Tibial artery (tissue), 4 donors: ENCODE results near the gene ERCC6.
A peak's percentile ranks its signal among the peaks of the same experiment; 100 is the strongest.

Source experiments
- DNase-seq, 2 donors: peaks; one replicate each; pipeline ENCODE4 v3.0.0-alpha.2; 2019
- H3K27ac ChIP-seq, 2 donors: fragments of 200-600 bp; sonication (generic) in 1 of 2; 1 replicate in 1 of 2; 2 replicates in 1 of 2; pipeline ENCODE4 v1.5.1; 2018 to 2019; ENCODE audit warnings: mild to moderate bottlenecking in 1 of 2
- H3K27me3 ChIP-seq, 2 donors: fragments of 200-600 bp; sonication (generic) in 1 of 2; one replicate each; pipeline versions ENCODE4 v1.5.1 to v1.6.0; 2016 to 2019
- H3K36me3 ChIP-seq, 3 donors: fragments of 200-600 bp; sonication (generic) in 2 of 3; one replicate each; pipeline ENCODE4 v1.5.1; 2016 to 2019; ENCODE audit warnings: mild to moderate bottlenecking in 2 of 3
- H3K4me1 ChIP-seq, 4 donors: fragments of 200-600 bp; sonication (generic) in 2 of 4; 1 replicate in 3 of 4; 2 replicates in 1 of 4; pipeline ENCODE4 v1.5.1; 2016 to 2019
- H3K4me3 ChIP-seq, 2 donors: fragments of 200-600 bp; sonication (generic) in 1 of 2; 1 replicate in 1 of 2; 2 replicates in 1 of 2; pipeline ENCODE4 v1.5.1; 2018 to 2019; ENCODE audit warnings: mild to moderate bottlenecking in 2 of 2
- H3K9me3 ChIP-seq, 3 donors: fragments of 200-600 bp; sonication (generic) in 1 of 3; one replicate each; pipeline ENCODE4 v1.5.1; 2016 to 2019
- CTCF ChIP-seq, 2 experiments: fragments of 200-600 bp in 1 of 2; fragments of 450-650 bp in 1 of 2; IDR thresholded peaks; one replicate each; pipeline ENCODE4 v1.5.1; 2017 to 2019; ENCODE audit warnings: antibody characterized with exemption in 2 of 2, mild to moderate bottlenecking in 1 of 2, moderate library complexity in 1 of 2
- intact Hi-C: fragments of 100-400 bp; cut with DNase I; formaldehyde crosslinking; loops from one replicate; pipeline ENCODE4 v1.15.0; 2023; ENCODE audit warnings: low total_unique reads

ERCC6 gene

GRCh38 chr10:49549640-49550346 lies 10.9 kb upstream of the ERCC6 start:
- no peak for DNase-seq
- Histone ChIP-seq H3K4me1 (peaks cover 0 to 18% (median 0%) of the 10 kb centered on the region in 4 donors), H3K36me3 (no peaks in the 10 kb centered on the region), H3K4me3 (no peak overlapping the region), H3K27me3 (no peaks in the 10 kb centered on the region), H3K9me3 (no peaks in the 10 kb centered on the region), H3K27ac (no peak overlapping the region)
- TF ChIP-seq CTCF (IDR thresholded peaks at IDR 0.05): no peak
- intact Hi-C loops: no loop called here

GRCh38 chr10:49543604-49544003 lies 4.7 kb upstream of the ERCC6 start:
- Histone ChIP-seq H3K27me3 (no peaks in the 10 kb centered on the region), H3K4me1 (peaks cover 0 to 8% (median 2%) of the 10 kb centered on the region in 4 donors), H3K27ac (no peak overlapping the region), H3K9me3 (no peaks in the 10 kb centered on the region), H3K36me3 (no peaks in the 10 kb centered on the region), H3K4me3 (no peak overlapping the region)
- intact Hi-C loops: no loop called here
- no peak for DNase-seq
- TF ChIP-seq CTCF (IDR thresholded peaks at IDR 0.05): no peak

GRCh38 chr10:49542353-49542752 lies 3.4 kb upstream of the ERCC6 start:
- Histone ChIP-seq H3K27me3 (no peaks in the 10 kb centered on the region), H3K9me3 (no peaks in the 10 kb centered on the region), H3K36me3 (no peaks in the 10 kb centered on the region), H3K4me3 (no peak overlapping the region), H3K4me1 (peaks cover 0 to 17% (median 12%) of the 10 kb centered on the region in 4 donors), H3K27ac (no peak overlapping the region)
- TF ChIP-seq CTCF (IDR thresholded peaks at IDR 0.05): no peak
- DNase-seq: no peak
- intact Hi-C loops: no loop called here

GRCh38 chr10:49541762-49542161 lies 2.8 kb upstream of the ERCC6 start:
- H3K4me3 ChIP-seq: no peak overlapping the region
- no peak overlapping the region for H3K27ac ChIP-seq
- DNase-seq: no peak
- H3K9me3 ChIP-seq: no peaks in the 10 kb centered on the region
- TF ChIP-seq CTCF (IDR thresholded peaks at IDR 0.05): no peak
- peaks cover 0 to 20% (median 12%) of the 10 kb centered on the region in 4 donors for H3K4me1 ChIP-seq
- no peaks in the 10 kb centered on the region for H3K36me3 ChIP-seq
- intact Hi-C loops: no loop called here
- H3K27me3 ChIP-seq: no peaks in the 10 kb centered on the region

GRCh38 chr10:49540056-49540797 lies 1.3 kb upstream of the ERCC6 start:
- Histone ChIP-seq H3K9me3 (no peaks in the 10 kb centered on the region), H3K4me1 (peaks cover 0 to 35% (median 15%) of the 10 kb centered on the region in 4 donors), H3K4me3 (peak overlapping the region; percentile 82 to 89), H3K36me3 (no peaks in the 10 kb centered on the region), H3K27ac (peak overlapping the region in 1 of 2 donors; percentile 94), H3K27me3 (no peaks in the 10 kb centered on the region)
- DNase-seq: no peak
- intact Hi-C loops: no loop called here
- TF ChIP-seq CTCF (IDR thresholded peaks at IDR 0.05): no peak
